Measurements from ENCODE around the gene PTPN9. TPM values are rescaled to one million over a fixed set of nuclear protein-coding genes. Genes with fewer than 3 reads are reported as not detected.
"Not testable (repeated sequence)": the region's sequence is repeated elsewhere in the genome, so short reads cannot be mapped to it uniquely, and the experiment has no call there.

PTPN9 gene
- total RNA-seq, 8 experiments from 2014 or later, result 15.4 to 36.8 (median 20.6) TPM

DNA sequence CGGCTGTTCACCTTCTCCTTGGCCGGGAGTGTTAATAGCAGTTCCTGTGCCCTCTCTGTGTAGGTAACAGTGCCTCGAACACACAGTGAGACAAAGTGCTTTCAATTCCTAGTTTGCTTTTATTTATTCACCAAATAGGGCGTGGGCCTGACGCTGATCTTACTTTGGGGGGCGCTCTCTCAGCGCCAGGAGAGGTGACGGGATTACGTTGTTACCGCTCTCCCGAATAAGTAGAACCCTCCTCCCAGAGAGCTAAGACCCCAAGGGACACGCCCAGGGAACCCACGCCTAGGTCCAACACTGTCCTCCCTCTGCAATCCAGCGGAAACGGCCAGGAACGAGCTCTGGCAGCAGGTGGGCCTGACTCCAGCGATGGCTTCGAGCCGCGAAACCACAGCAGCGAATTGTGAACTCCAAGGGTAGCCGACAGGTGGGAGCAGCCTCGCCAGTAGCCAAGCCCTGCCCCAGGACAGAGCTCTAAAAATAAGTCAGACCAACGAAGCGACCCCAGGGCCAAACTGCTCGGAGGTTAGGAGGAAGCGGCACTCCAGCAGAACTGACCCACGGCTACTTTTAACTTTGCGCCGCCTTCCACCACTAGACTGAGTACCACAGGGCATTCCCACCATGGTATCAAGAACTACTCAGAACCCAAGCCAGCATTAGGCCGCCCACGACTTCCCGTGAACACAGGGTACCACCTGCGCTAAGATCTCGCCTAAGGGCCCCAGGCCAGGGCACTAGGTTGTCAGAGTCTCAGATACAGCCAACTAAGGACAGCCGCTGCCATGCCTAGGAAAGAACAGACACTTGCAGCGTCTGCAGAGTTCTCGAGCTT lies 126.0 kb downstream of the PTPN9 start:
- Histone ChIP-seq H3K4me3 (peak overlapping the region; percentile 41 to 96 (median 78)), H3K4me1 (replicated peaks in 1 of 2) (peaks cover 0 to 3% of the 10 kb centered on the region in 2 donors), H3K27ac (peak overlapping the region; percentile 35 to 61)
- in situ Hi-C loops (cut with MboI; ENCODE audit: low pct_unique_long_range_greater_than_20kb in 2 of 9, low sequenced_read_pairs in 9 of 9, unreplicated experiment in 9 of 9), result no loop called here
- 0 to 3% (median 0%) methylated on average over 1 to 26 of the region's 38 CpGs; no CpG with 5 or more reads in 2 of the 10 experiments for WGBS, 10 experiments
- no peak for ATAC-seq (replicated peaks in 6 of 8)

- in situ Hi-C loops (cut with MboI; ENCODE audit: low pct_unique_long_range_greater_than_20kb in 2 of 9, low sequenced_read_pairs in 9 of 9, unreplicated experiment in 9 of 9), result no loop called here
- peak in 3 of 8 experiments; percentile 7 to 15 (median 8) for ATAC-seq (replicated peaks in 6 of 8)
- 0 to 2% (median 0%) methylated on average over 3 to 14 of the region's 16 CpGs; no CpG with 5 or more reads in 2 of the 10 experiments for WGBS, 10 experiments
- H3K27ac ChIP-seq, result peak overlapping the region; percentile 13 to 61
- H3K4me3 ChIP-seq, result peak overlapping the region; percentile 41 to 96 (median 78)
- peaks cover 0 to 3% of the 10 kb centered on the region in 2 donors for H3K4me1 ChIP-seq (replicated peaks in 1 of 2)
Measured at GRCh38 chr15:75452364-75452864, 126.7 kb downstream of the PTPN9 start.

DNA sequence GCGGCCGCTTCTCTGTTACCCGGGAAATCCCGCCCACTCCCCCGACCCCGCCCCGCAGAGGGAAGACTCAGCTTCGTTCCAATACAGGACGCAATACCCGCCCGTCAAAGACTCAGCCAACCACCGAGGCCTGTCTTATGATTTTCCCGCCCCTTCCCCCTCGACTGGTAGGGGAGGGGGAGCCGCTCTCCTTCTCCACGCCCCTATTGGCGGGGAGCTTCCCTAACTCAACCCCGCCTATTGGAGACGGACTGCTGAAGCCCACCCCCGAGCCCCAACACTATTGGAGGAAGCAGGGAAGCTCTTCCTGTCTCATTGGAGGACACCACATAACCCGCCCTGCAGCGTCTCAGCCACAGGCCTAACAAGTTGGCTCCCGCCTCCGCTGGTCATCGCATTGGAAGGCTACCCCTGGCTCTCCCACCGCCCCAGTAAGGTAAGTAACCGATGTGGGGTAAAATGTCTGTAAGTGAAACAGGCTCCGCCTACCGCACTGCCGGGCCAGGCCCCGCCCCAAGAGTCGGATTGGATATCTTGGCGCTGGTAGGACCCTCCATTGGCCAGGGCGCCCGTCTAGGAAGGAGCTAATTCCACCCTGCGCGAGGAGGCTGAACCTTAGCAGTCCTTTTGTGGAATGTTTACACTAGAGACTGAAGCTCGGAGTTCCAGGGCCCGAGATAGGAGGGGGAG lies 127.3 kb downstream of the PTPN9 start, which contains the start of gene SIN3A:
Gene SIN3A (minus strand): TSS at position 17 of the 690 bp plus-strand sequence. CDS start 21,315 bp downstream, outside the sequence.
- peaks cover 0 to 3% of the 10 kb centered on the region in 2 donors for H3K4me1 ChIP-seq (replicated peaks in 1 of 2)
- H3K27ac ChIP-seq, result peak within 1 kb of the TSS; percentile 77 to 83
- 0 to 1% (median 0%) methylated on average over 5 to 18 of the region's 39 CpGs; no CpG with 5 or more reads in 6 of the 10 experiments for WGBS, 10 experiments
- peak; percentile 29 to 76 (median 72) for ATAC-seq (replicated peaks in 6 of 8)
- in situ Hi-C loops (cut with MboI; ENCODE audit: low pct_unique_long_range_greater_than_20kb in 2 of 9, low sequenced_read_pairs in 9 of 9, unreplicated experiment in 9 of 9), result no loop called here
- H3K4me3 ChIP-seq, result peak within 1 kb of the TSS; percentile 44 to 96 (median 78)

DNA sequence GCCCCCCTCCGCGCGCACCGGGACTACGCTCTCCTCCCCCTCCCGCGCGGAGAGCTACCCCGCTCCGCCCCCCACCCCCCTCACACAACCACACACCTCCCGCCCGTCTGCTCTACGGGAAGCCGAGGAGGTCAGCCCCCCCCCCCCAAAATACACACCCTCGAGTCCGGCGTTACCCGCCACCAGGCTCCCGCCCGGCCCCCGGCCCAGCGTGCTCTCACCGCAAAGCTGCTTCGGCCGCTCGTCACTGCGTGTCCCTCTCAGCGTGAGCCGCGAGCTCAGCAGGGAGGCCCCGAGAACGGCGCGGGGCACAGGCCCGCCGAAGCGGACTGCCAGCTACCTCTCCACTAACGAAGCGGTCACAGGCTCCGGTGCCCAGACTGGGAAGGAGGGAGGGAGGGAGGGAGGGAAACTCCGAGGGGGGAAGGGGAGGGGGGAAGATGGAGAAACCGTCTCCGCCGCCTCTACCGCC lies 127.9 kb downstream of the PTPN9 start:
- Histone ChIP-seq H3K4me3 (peak overlapping the region; percentile 44 to 62 (median 61)), H3K27ac (peak overlapping the region; percentile 77 to 83), H3K4me1 (replicated peaks in 1 of 2) (peaks cover 0 to under 1% of the 10 kb centered on the region in 2 donors)
- peak in 1 of 8 experiments; percentile 0 for ATAC-seq (replicated peaks in 6 of 8)
- no CpG with 5 or more reads among the region's 45 CpGs for WGBS, 10 experiments
- in situ Hi-C loops (cut with MboI; ENCODE audit: low pct_unique_long_range_greater_than_20kb in 2 of 9, low sequenced_read_pairs in 9 of 9, unreplicated experiment in 9 of 9), result no loop called here

GRCh38 chr15:75450307-75451201 lies 128.6 kb downstream of the PTPN9 start:
- peak overlapping the region; percentile 44 to 62 (median 61) for H3K4me3 ChIP-seq
- H3K27ac ChIP-seq, result peak overlapping the region; percentile 1 to 30
- ATAC-seq (replicated peaks in 6 of 8), result peak; percentile 11 to 34 (median 22)
- in situ Hi-C loops (cut with MboI; ENCODE audit: low pct_unique_long_range_greater_than_20kb in 2 of 9, low sequenced_read_pairs in 9 of 9, unreplicated experiment in 9 of 9), result no loop called here
- H3K4me1 ChIP-seq (replicated peaks in 1 of 2), result no peaks in the 10 kb centered on the region
- 0% methylated on average over 1 to 7 of the region's 62 CpGs; no CpG with 5 or more reads in 6 of the 10 experiments for WGBS, 10 experiments

DNA sequence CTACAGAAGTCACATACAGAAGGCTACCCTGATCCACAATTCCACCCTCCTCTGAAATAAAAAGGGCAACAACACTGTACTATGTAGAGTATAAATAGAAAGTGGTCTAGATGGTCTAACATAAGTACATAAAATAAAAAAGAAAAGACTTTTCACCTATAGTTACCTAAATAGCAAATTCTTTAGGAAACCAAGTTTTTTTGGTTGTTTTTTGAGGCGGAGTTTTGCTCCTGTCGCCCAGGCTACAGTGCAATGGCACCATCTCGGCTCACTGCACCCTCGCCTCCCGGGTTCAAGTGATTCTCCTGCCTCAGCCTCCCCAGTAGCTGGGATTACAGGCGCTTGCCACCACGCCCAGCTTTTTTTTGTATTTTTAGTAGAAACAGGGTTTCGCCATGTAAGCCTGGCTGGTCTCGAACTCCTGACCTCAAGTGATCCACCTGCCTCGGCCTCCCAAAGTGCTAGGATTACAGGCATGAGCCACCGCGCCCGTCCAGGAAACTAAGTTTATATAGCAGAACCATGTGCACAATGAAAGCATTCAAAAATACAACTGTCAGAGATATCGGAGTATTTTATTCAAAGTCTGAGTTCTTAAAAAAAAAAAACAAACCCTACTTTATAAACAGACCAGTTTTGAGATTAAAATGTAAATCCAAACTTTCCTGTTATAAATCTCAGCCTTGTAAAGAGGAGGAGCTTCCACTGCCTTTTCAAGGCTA lies 129.4 kb downstream of the PTPN9 start:
- H3K4me1 ChIP-seq (replicated peaks in 1 of 2), result no peaks in the 10 kb centered on the region
- in situ Hi-C loops (cut with MboI; ENCODE audit: low pct_unique_long_range_greater_than_20kb in 2 of 9, low sequenced_read_pairs in 9 of 9, unreplicated experiment in 9 of 9), result no loop called here
- 0 to 70% (median 50%) methylated on average over 2 to 14 of the region's 14 CpGs; no CpG with 5 or more reads in 3 of the 10 experiments for WGBS, 10 experiments
- ATAC-seq (replicated peaks in 6 of 8), result no peak
- no peak overlapping the region for H3K27ac ChIP-seq
- H3K4me3 ChIP-seq, result peak overlapping the region; percentile 44 to 62 (median 61)

- ATAC-seq (replicated peaks in 6 of 8); H3K4me3 ChIP-seq; in situ Hi-C loops (cut with MboI; ENCODE audit: low pct_unique_long_range_greater_than_20kb in 2 of 9, low sequenced_read_pairs in 9 of 9, unreplicated experiment in 9 of 9); H3K4me1 ChIP-seq (replicated peaks in 1 of 2); H3K27ac ChIP-seq: not testable (repeated sequence)
- WGBS, 10 experiments, result 43 to 96% (median 81%) methylated on average over 1 to 5 of the region's 13 CpGs; no CpG with 5 or more reads in 4 of the 10 experiments
Measured at GRCh38 chr15:75448171-75448570, 130.9 kb downstream of the PTPN9 start.

- H3K4me3 ChIP-seq, result no peak overlapping the region
- WGBS, 10 experiments, result 57 to 100% (median 87%) methylated on average over 1 to 3 of the region's 3 CpGs
- no peak for ATAC-seq (replicated peaks in 6 of 8)
- no peaks in the 10 kb centered on the region for H3K4me1 ChIP-seq (replicated peaks in 1 of 2)
- no peak overlapping the region for H3K27ac ChIP-seq
- in situ Hi-C loops (cut with MboI; ENCODE audit: low pct_unique_long_range_greater_than_20kb in 2 of 9, low sequenced_read_pairs in 9 of 9, unreplicated experiment in 9 of 9), result no loop called here
Measured at GRCh38 chr15:75446151-75446550, 133.0 kb downstream of the PTPN9 start.

GRCh38 chr15:75445324-75445723 lies 133.8 kb downstream of the PTPN9 start:
- H3K27ac ChIP-seq; H3K4me1 ChIP-seq (replicated peaks in 1 of 2); in situ Hi-C loops (cut with MboI; ENCODE audit: low pct_unique_long_range_greater_than_20kb in 2 of 9, low sequenced_read_pairs in 9 of 9, unreplicated experiment in 9 of 9); ATAC-seq (replicated peaks in 6 of 8); H3K4me3 ChIP-seq: not testable (repeated sequence)
- WGBS, 10 experiments, result 80 to 100% (median 94%) methylated on average over 2 to 8 of the region's 10 CpGs; no CpG with 5 or more reads in 2 of the 10 experiments

- ATAC-seq (replicated peaks in 6 of 8), result peak in 1 of 8 experiments; percentile 46
- H3K27ac ChIP-seq; H3K4me1 ChIP-seq (replicated peaks in 1 of 2); in situ Hi-C loops (cut with MboI; ENCODE audit: low pct_unique_long_range_greater_than_20kb in 2 of 9, low sequenced_read_pairs in 9 of 9, unreplicated experiment in 9 of 9); H3K4me3 ChIP-seq: not testable (repeated sequence)
- 68 to 100% (median 95%) methylated on average over 2 to 8 of the region's 8 CpGs; no CpG with 5 or more reads in 1 of the 10 experiments for WGBS, 10 experiments
Measured at GRCh38 chr15:75443972-75444453, 135.1 kb downstream of the PTPN9 start.

GRCh38 chr15:75437721-75438120 lies 141.4 kb downstream of the PTPN9 start:
- 85 to 100% (median 100%) methylated on average over 1 to 4 of the region's 4 CpGs; no CpG with 5 or more reads in 1 of the 10 experiments for WGBS, 10 experiments
- no peak for ATAC-seq (replicated peaks in 6 of 8)
- H3K27ac ChIP-seq, result no peak overlapping the region
- H3K4me3 ChIP-seq, result no peak overlapping the region
- no peaks in the 10 kb centered on the region for H3K4me1 ChIP-seq (replicated peaks in 1 of 2)
- in situ Hi-C loops (cut with MboI; ENCODE audit: low pct_unique_long_range_greater_than_20kb in 2 of 9, low sequenced_read_pairs in 9 of 9, unreplicated experiment in 9 of 9), result no loop called here

Data from motor neuron (in vitro differentiated cells).